ENCODE measurements around the gene CLSTN1.
"Not testable (repeated sequence)": the region's sequence is repeated elsewhere in the genome, so short reads cannot be mapped to it uniquely, and the experiment has no call there.

DNA sequence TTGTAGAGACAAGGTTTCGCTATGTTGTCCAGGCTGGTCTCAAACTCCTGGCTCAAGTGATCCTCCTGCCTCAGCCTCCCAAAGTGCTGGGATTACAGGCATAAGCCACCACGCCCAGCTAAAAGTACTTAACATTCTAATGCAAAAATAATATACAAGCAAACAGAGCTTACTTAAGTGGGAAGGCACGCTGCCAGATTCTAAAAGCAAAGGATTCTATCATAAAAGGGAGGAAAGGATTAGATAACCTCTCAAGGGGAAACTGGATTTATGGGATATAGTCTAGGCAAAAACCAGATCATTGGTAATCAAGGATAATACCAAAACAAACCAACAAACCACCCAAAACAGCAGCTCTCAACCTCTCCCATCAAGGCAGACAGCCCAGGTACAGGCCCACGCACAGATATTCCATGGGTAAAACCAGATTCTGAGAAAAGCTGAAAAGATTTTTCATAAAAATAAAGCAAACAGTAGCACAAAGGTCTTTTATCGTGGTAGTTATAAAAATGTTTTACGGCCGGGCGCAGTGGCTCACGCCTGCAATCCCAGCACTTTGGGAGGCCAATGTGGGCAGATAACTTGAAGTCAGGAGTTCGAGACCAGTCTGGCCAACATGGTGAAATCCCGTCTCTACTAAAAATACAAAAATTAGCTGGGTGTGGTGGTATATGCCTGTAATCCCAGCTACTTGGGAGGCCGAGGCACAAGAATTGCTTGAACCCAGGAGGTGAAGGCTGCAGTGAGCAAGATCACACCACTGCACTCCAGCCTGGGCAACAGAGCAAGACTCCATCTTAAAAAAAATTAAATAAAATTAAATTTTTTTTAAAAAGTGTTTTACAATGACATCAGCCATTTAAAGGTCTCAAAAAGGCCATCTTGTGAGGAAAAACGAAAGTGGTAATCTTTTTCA lies 20.5 kb downstream of the CLSTN1 start:
- not testable (repeated sequence) for TF ChIP-seq TAF1 (IDR thresholded peaks at IDR 0.05; ENCODE audit: borderline replicate concordance, low read depth, low read length); EGR1 (IDR thresholded peaks at IDR 0.05; ENCODE audit: borderline replicate concordance in 1 of 2, low read depth in 2 of 2, low read length in 2 of 2); POLR2AphosphoS2 (IDR thresholded peaks at IDR 0.05; ENCODE audit: low read depth, low read length); NR2F1 (conservative IDR thresholded peaks at IDR 0.05); SREBF2 (IDR thresholded peaks at IDR 0.05; ENCODE audit: low read length); EZH2 (IDR thresholded peaks at IDR 0.05; ENCODE audit: borderline replicate concordance, control insufficient read depth, low read depth, low read length); HCFC1 (IDR thresholded peaks at IDR 0.05; ENCODE audit: low read length); SMAD1 (IDR thresholded peaks at IDR 0.05; ENCODE audit: low read depth, partially characterized antibody)
- TF ChIP-seq, protein P1, sequence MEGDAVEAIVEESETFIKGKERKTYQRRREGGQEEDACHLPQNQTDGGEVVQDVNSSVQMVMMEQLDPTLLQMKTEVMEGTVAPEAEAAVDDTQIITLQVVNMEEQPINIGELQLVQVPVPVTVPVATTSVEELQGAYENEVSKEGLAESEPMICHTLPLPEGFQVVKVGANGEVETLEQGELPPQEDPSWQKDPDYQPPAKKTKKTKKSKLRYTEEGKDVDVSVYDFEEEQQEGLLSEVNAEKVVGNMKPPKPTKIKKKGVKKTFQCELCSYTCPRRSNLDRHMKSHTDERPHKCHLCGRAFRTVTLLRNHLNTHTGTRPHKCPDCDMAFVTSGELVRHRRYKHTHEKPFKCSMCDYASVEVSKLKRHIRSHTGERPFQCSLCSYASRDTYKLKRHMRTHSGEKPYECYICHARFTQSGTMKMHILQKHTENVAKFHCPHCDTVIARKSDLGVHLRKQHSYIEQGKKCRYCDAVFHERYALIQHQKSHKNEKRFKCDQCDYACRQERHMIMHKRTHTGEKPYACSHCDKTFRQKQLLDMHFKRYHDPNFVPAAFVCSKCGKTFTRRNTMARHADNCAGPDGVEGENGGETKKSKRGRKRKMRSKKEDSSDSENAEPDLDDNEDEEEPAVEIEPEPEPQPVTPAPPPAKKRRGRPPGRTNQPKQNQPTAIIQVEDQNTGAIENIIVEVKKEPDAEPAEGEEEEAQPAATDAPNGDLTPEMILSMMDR (IDR thresholded peaks at IDR 0.05 in 2 of 3, conservative IDR thresholded peaks at IDR 0.05 in 1 of 3; ENCODE audit: control insufficient read depth in 2 of 3, extremely low read depth in 1 of 3, insufficient read depth in 1 of 3, low read depth in 3 of 3, low read length in 3 of 3), result not testable (repeated sequence)
- TF ChIP-seq, protein P2, sequence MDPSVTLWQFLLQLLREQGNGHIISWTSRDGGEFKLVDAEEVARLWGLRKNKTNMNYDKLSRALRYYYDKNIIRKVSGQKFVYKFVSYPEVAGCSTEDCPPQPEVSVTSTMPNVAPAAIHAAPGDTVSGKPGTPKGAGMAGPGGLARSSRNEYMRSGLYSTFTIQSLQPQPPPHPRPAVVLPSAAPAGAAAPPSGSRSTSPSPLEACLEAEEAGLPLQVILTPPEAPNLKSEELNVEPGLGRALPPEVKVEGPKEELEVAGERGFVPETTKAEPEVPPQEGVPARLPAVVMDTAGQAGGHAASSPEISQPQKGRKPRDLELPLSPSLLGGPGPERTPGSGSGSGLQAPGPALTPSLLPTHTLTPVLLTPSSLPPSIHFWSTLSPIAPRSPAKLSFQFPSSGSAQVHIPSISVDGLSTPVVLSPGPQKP (IDR thresholded peaks at IDR 0.05; ENCODE audit: low read depth, low read length), result not testable (repeated sequence)
- TF ChIP-seq, protein P3, sequence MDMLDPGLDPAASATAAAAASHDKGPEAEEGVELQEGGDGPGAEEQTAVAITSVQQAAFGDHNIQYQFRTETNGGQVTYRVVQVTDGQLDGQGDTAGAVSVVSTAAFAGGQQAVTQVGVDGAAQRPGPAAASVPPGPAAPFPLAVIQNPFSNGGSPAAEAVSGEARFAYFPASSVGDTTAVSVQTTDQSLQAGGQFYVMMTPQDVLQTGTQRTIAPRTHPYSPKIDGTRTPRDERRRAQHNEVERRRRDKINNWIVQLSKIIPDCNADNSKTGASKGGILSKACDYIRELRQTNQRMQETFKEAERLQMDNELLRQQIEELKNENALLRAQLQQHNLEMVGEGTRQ (IDR thresholded peaks at IDR 0.05; ENCODE audit: borderline replicate concordance, low read depth, low read length), result not testable (repeated sequence)
